ENCODE data around the gene PICALM.
"Not testable (repeated sequence)": the region's sequence is repeated elsewhere in the genome, so short reads cannot be mapped to it uniquely, and the experiment has no call there.

The PICALM gene

DNA sequence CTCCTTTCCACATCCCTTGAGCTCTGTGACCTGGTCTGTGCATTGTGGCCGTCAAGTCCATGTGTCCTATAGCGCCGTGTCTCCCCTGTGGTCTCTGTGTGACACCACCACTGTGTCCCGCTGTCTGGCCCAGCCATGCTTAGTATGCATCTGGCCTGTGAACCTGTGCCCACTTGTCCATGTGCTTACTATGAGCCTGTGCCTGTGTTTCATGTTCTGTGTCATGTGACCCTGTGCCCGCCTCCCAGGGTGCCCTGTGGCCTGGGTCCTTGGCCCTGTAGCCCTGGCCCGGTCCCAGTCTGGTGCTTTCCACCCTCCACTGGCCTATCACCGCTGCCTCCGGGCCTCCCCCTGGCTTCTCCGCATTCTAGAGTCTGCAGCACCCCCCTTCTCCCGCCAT lies 133.1 kb downstream of the PICALM start (continued):
- TF ChIP-seq, protein P1, sequence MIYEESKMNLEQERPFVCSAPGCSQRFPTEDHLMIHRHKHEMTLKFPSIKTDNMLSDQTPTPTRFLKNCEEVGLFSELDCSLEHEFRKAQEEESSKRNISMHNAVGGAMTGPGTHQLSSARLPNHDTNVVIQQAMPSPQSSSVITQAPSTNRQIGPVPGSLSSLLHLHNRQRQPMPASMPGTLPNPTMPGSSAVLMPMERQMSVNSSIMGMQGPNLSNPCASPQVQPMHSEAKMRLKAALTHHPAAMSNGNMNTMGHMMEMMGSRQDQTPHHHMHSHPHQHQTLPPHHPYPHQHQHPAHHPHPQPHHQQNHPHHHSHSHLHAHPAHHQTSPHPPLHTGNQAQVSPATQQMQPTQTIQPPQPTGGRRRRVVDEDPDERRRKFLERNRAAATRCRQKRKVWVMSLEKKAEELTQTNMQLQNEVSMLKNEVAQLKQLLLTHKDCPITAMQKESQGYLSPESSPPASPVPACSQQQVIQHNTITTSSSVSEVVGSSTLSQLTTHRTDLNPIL (CRISPR knock-in tag; IDR thresholded peaks at IDR 0.05; ENCODE audit: low read depth) = no peak
- TF ChIP-seq ZC3H10 (CRISPR knock-in tag; IDR thresholded peaks at IDR 0.05) (no peak), TCF4 (CRISPR knock-in tag; IDR thresholded peaks at IDR 0.05; ENCODE audit: borderline replicate concordance) (no peak)
- TF ChIP-seq, protein P2, sequence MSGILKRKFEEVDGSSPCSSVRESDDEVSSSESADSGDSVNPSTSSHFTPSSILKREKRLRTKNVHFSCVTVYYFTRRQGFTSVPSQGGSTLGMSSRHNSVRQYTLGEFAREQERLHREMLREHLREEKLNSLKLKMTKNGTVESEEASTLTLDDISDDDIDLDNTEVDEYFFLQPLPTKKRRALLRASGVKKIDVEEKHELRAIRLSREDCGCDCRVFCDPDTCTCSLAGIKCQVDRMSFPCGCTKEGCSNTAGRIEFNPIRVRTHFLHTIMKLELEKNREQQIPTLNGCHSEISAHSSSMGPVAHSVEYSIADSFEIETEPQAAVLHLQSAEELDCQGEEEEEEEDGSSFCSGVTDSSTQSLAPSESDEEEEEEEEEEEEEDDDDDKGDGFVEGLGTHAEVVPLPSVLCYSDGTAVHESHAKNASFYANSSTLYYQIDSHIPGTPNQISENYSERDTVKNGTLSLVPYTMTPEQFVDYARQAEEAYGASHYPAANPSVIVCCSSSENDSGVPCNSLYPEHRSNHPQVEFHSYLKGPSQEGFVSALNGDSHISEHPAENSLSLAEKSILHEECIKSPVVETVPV (CRISPR knock-in tag; IDR thresholded peaks at IDR 0.05) = no peak

DNA sequence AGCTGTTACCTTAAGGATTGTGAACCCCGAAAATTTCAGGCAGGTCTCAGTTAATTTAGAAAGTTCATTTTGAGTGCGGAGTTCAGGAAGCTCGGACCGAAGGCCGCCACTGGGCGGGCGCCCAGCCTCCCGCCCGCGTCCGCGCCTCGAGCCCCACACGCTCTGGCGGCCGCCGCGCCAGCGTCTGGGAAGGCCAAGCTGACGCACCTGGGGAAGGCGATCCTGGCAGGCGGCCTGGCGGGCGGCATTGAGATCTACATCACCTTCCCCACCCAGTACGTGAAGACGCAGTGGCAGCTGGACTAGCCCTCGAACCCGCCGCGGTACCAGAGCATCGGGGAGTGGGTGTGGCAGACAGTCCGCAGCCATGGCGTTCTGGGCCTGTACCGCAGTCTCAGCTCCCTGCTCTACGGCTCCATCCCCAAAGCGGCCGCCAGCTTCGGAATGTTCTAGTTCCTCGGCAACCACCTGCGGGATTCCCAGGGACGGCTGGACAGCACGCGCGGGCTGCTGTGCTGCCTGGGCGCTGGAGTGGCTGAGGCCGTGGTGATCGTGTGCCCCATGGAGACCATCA lies 134.2 kb downstream of the PICALM start:
- TF ChIP-seq, protein P3, sequence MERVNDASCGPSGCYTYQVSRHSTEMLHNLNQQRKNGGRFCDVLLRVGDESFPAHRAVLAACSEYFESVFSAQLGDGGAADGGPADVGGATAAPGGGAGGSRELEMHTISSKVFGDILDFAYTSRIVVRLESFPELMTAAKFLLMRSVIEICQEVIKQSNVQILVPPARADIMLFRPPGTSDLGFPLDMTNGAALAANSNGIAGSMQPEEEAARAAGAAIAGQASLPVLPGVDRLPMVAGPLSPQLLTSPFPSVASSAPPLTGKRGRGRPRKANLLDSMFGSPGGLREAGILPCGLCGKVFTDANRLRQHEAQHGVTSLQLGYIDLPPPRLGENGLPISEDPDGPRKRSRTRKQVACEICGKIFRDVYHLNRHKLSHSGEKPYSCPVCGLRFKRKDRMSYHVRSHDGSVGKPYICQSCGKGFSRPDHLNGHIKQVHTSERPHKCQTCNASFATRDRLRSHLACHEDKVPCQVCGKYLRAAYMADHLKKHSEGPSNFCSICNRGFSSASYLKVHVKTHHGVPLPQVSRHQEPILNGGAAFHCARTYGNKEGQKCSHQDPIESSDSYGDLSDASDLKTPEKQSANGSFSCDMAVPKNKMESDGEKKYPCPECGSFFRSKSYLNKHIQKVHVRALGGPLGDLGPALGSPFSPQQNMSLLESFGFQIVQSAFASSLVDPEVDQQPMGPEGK (CRISPR knock-in tag; IDR thresholded peaks at IDR 0.05; ENCODE audit: borderline replicate concordance) = no peak
- TF ChIP-seq ARNTL (CRISPR knock-in tag; IDR thresholded peaks at IDR 0.05; ENCODE audit: borderline replicate concordance, low read depth) = no peak
- TF ChIP-seq CSDC2 (CRISPR knock-in tag; IDR thresholded peaks at IDR 0.05) = no peak
- TF ChIP-seq SNAI2 (CRISPR knock-in tag; IDR thresholded peaks at IDR 0.05) = no peak
- TF ChIP-seq PPARA (CRISPR knock-in tag; IDR thresholded peaks at IDR 0.05; ENCODE audit: borderline replicate concordance) = no peak
- no peak for TF ChIP-seq ZNF8 (CRISPR knock-in tag; IDR thresholded peaks at IDR 0.05)
- no peak for ATAC-seq

DNA sequence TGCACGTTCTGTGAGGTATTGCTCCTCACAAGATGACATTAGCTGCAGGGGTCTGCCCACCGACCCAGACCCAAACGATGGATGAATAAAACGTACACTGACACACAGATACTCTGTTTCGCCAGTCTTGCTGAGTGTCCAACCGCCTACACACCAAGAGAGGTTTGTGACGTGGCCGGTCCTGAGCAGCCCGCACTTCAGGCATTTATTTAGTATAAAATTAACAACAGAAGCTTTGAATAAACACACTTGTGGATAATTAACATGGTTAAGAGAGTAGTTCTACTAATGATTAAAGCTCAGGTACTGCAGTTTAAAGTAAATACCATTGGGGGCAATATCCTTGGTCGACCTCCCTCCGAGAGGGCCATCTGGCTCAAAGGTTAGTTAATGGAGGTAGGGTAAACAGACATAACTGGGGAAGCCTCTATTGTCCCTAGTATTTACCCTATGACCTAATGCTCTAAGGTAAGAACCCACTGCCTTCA lies 138.0 kb downstream of the PICALM start:
- no peak for ATAC-seq
- TF ChIP-seq ZFP3 (CRISPR knock-in tag; IDR thresholded peaks at IDR 0.05) (no peak), GLIS3 (CRISPR knock-in tag; IDR thresholded peaks at IDR 0.05) (no peak), TCF4 (CRISPR knock-in tag; IDR thresholded peaks at IDR 0.05; ENCODE audit: borderline replicate concordance) (no peak), ZFP30 (CRISPR knock-in tag; IDR thresholded peaks at IDR 0.05) (no peak), ZNF565 (CRISPR knock-in tag; conservative IDR thresholded peaks at IDR 0.05; ENCODE audit: low read depth) (no peak), ZC3H10 (CRISPR knock-in tag; IDR thresholded peaks at IDR 0.05) (no peak), ZNF70 (CRISPR knock-in tag; IDR thresholded peaks at IDR 0.05) (no peak), SNAI2 (CRISPR knock-in tag; IDR thresholded peaks at IDR 0.05) (no peak), CSDC2 (CRISPR knock-in tag; IDR thresholded peaks at IDR 0.05) (no peak), PPARA (CRISPR knock-in tag; IDR thresholded peaks at IDR 0.05; ENCODE audit: borderline replicate concordance) (no peak), ISL1 (CRISPR knock-in tag; IDR thresholded peaks at IDR 0.05) (no peak), OSR1 (CRISPR knock-in tag; IDR thresholded peaks at IDR 0.05) (no peak), ARNTL (CRISPR knock-in tag; IDR thresholded peaks at IDR 0.05; ENCODE audit: borderline replicate concordance, low read depth) (no peak), ESRRG (CRISPR knock-in tag; IDR thresholded peaks at IDR 0.05) (no peak)
- TF ChIP-seq, protein P1 (CRISPR knock-in tag; IDR thresholded peaks at IDR 0.05; ENCODE audit: low read depth) = no peak
- TF ChIP-seq, protein P2 (CRISPR knock-in tag; IDR thresholded peaks at IDR 0.05) = no peak
- TF ChIP-seq, protein P4, sequence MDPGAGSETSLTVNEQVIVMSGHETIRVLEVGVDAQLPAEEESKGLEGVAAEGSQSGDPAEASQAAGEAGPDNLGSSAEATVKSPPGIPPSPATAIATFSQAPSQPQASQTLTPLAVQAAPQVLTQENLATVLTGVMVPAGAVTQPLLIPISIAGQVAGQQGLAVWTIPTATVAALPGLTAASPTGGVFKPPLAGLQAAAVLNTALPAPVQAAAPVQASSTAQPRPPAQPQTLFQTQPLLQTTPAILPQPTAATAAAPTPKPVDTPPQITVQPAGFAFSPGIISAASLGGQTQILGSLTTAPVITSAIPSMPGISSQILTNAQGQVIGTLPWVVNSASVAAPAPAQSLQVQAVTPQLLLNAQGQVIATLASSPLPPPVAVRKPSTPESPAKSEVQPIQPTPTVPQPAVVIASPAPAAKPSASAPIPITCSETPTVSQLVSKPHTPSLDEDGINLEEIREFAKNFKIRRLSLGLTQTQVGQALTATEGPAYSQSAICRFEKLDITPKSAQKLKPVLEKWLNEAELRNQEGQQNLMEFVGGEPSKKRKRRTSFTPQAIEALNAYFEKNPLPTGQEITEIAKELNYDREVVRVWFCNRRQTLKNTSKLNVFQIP (CRISPR knock-in tag; IDR thresholded peaks at IDR 0.05; ENCODE audit: borderline replicate concordance, low read depth) = no peak
- TF ChIP-seq, protein P5, sequence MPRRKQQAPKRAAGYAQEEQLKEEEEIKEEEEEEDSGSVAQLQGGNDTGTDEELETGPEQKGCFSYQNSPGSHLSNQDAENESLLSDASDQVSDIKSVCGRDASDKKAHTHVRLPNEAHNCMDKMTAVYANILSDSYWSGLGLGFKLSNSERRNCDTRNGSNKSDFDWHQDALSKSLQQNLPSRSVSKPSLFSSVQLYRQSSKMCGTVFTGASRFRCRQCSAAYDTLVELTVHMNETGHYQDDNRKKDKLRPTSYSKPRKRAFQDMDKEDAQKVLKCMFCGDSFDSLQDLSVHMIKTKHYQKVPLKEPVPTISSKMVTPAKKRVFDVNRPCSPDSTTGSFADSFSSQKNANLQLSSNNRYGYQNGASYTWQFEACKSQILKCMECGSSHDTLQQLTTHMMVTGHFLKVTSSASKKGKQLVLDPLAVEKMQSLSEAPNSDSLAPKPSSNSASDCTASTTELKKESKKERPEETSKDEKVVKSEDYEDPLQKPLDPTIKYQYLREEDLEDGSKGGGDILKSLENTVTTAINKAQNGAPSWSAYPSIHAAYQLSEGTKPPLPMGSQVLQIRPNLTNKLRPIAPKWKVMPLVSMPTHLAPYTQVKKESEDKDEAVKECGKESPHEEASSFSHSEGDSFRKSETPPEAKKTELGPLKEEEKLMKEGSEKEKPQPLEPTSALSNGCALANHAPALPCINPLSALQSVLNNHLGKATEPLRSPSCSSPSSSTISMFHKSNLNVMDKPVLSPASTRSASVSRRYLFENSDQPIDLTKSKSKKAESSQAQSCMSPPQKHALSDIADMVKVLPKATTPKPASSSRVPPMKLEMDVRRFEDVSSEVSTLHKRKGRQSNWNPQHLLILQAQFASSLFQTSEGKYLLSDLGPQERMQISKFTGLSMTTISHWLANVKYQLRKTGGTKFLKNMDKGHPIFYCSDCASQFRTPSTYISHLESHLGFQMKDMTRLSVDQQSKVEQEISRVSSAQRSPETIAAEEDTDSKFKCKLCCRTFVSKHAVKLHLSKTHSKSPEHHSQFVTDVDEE (CRISPR knock-in tag; IDR thresholded peaks at IDR 0.05) = no peak

- ATAC-seq = not testable (repeated sequence)
Measured at GRCh38 chr11:85926653-85927214, 142.2 kb downstream of the PICALM start.

All from SK-N-SH treated with all-trans-retinoic acid at 6 μM for 48 hours (cell line).